HUES6 (cell line): ENCODE measurements around the gene CHCHD6.

Experiments used
- H3K27ac ChIP-seq: 2 replicates; pipeline ENCODE4 v1.7.0; 2013; ENCODE audit warnings: low read depth, mild to moderate bottlenecking, low read length, inconsistent platforms
- H3K27me3 ChIP-seq: 2 replicates; pipeline ENCODE4 v1.6.1; 2013; ENCODE audit warnings: low read length; ENCODE audit not compliant: control insufficient read depth, insufficient read depth
- H3K36me3 ChIP-seq: 2 replicates; pipeline ENCODE4 v1.6.1; 2013; ENCODE audit warnings: low read length; ENCODE audit not compliant: control insufficient read depth, insufficient read depth
- H3K4me1 ChIP-seq: 2 replicates; pipeline ENCODE4 v1.6.1; 2013; ENCODE audit warnings: low read length; ENCODE audit not compliant: control insufficient read depth, insufficient read depth
- H3K4me3 ChIP-seq: 2 replicates; pipeline ENCODE4 v1.5.1; 2013; ENCODE audit warnings: low read depth, low read length
- H3K9ac ChIP-seq: one replicate; pipeline ENCODE4 v1.6.1; 2013; ENCODE audit warnings: mild to moderate bottlenecking, low read length
- H3K9me3 ChIP-seq: 2 replicates; pipeline ENCODE4 v1.6.1; 2013; ENCODE audit warnings: low read depth, low read length; ENCODE audit not compliant: control insufficient read depth, insufficient read depth

The CHCHD6 gene

DNA sequence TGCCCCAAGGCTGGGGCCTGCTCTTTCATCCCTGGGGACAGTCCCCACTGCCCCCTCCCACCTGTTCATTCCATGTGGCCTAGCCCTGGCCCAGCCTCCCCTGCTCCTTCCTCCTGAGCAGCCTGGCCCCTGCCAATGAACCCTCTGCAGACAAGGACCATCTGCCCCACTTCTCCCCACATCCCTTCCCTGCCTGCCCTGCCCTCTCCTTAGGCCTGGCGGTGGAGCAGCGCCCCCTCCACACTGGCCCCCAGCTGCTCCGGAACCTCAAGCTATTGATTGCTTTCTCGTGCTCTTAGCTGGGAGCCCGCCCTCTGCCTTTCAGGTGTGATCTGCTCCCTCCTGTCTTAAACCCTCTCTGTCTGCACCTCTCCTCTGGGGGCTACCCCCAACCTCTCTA is 286.9 kb downstream of the CHCHD6 start:
- Histone ChIP-seq H3K36me3 (peaks cover 51% of the 10 kb centered on the region), H3K4me1 (no peaks in the 10 kb centered on the region; the same call in 1 of the 2 replicates), H3K9ac (no peak overlapping the region), H3K4me3 (no peak overlapping the region), H3K27ac (no peak overlapping the region), H3K9me3 (no peaks in the 10 kb centered on the region), H3K27me3 (no peaks in the 10 kb centered on the region)

DNA sequence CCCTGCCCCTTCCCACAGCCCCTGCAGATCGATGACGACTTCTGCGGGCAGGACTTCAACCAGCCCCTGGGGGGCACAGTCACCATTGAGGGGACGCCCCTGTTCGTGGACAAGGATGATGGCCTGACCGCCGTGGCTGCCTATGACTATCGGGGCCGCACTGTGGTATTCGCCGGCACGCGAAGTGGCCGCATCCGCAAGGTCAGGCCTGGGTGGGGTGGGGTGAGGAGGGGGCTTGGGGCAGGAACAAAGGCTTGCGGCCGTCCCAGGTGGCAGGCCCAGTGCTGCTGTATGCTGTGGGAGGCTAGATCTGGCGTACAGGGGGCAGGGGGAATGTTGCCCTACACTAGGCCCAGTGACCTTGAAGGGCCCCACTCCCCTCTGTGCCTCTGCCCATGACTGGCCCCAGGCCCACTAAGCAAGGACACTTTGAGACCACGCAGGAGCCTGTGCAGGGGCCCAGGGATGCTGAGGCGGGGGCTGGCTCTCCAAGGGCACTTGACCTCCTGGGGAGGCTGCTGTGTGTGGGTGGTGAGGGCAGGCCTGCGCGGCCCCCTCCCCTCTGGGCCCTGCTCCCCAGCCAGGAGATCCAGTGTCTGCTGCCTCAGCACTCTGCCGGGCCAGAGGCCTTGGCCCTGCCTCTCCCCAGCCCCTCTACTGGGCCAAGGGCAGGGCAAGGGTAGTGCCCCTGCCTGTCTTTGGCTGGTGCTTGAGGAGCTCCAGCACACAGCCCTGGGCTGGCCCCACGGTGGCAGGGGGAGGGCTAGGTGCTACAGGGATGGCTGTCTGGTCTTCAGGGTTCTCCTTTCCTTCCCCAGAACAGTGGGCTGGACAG is 287.5 kb downstream of the CHCHD6 start:
- Histone ChIP-seq H3K9ac (no peak overlapping the region), H3K9me3 (no peaks in the 10 kb centered on the region), H3K4me3 (no peak overlapping the region), H3K4me1 (no peaks in the 10 kb centered on the region), H3K36me3 (peaks cover 54% of the 10 kb centered on the region), H3K27ac (0 out of 2 replicates have a peak overlapping the region, but pooled peaks have one; percentile 38), H3K27me3 (no peaks in the 10 kb centered on the region)

GRCh38 chr3:126992216-126992615 is 288.2 kb downstream of the CHCHD6 start:
- peaks cover 56% of the 10 kb centered on the region for H3K36me3 ChIP-seq
- H3K9ac ChIP-seq, result no peak overlapping the region
- no peaks in the 10 kb centered on the region for H3K4me1 ChIP-seq
- no peaks in the 10 kb centered on the region for H3K27me3 ChIP-seq
- 0 out of 2 replicates have a peak overlapping the region, but pooled peaks have one; percentile 38 for H3K27ac ChIP-seq
- no peak overlapping the region for H3K4me3 ChIP-seq
- no peaks in the 10 kb centered on the region for H3K9me3 ChIP-seq

DNA sequence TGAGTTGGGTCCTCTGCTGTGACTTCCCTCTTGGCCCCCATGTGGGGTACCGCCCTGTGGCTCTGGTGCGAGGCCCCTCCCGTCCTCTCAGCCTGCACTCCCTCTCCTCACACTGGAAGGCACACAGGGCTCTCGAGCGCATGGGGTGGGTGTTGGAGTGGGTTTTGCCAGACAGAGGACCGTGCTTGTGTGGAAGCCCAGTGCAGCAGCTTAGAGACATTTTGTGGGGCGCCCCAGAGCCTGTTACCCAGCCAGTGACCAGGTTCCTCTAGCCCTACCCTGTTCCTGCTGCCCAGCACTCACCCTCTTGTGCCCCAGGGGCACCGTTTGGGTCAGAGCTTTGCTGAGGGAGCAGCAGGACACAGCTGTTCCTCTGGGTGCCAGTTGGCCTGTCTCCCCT is 288.7 kb downstream of the CHCHD6 start:
- Histone ChIP-seq H3K27me3 (no peaks in the 10 kb centered on the region), H3K9ac (no peak overlapping the region), H3K27ac (no peak overlapping the region), H3K9me3 (no peaks in the 10 kb centered on the region), H3K4me1 (no peaks in the 10 kb centered on the region), H3K36me3 (peaks cover 56% of the 10 kb centered on the region), H3K4me3 (no peak overlapping the region)

GRCh38 chr3:126993436-126993835 is 289.4 kb downstream of the CHCHD6 start:
- Histone ChIP-seq H3K27me3 (no peaks in the 10 kb centered on the region), H3K36me3 (peaks cover 55% of the 10 kb centered on the region), H3K4me3 (no peak overlapping the region), H3K9ac (no peak overlapping the region), H3K4me1 (peaks cover 1% of the 10 kb centered on the region; the same call in 1 of the 2 replicates), H3K9me3 (no peaks in the 10 kb centered on the region), H3K27ac (no peak overlapping the region)

GRCh38 chr3:126994661-126995245 is 290.7 kb downstream of the CHCHD6 start:
- H3K27ac ChIP-seq, result no peak overlapping the region
- no peaks in the 10 kb centered on the region for H3K27me3 ChIP-seq
- H3K36me3 ChIP-seq, result peaks cover 42% of the 10 kb centered on the region
- no peak overlapping the region for H3K9ac ChIP-seq
- H3K4me1 ChIP-seq, result peaks cover 8% of the 10 kb centered on the region
- H3K9me3 ChIP-seq, result no peaks in the 10 kb centered on the region
- H3K4me3 ChIP-seq, result no peak overlapping the region

DNA sequence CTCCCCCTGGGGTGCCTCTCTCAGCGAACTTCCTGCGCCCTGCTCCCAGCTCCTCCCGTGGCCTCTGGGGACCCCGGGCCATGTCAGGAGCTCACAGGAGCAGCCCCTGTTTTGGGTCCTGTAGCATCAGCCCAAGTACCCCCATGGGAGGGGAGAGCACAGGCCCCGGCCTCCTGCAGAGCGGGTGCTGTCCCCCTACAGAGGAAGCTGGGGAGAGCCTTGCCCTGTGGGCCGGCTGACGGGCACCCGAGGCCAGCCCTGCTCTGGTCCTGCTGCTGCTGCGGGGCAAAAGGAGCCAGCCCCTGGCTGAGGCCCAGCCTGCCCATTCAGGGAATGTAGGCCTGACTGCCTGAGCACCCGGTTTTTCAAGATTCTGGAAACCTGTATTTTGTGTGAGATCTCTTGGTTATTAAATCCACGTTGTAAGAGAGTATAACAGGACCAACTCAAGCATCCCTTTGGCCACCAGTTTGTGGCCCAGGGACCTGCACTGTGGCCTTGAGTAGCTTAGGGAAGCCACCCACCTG is 291.3 kb downstream of the CHCHD6 start:
- Histone ChIP-seq H3K27ac (no peak overlapping the region), H3K9ac (no peak overlapping the region), H3K9me3 (no peaks in the 10 kb centered on the region), H3K36me3 (peaks cover 36% of the 10 kb centered on the region), H3K27me3 (no peaks in the 10 kb centered on the region), H3K4me3 (no peak overlapping the region), H3K4me1 (peaks cover 8% of the 10 kb centered on the region)

- Histone ChIP-seq H3K27me3 (no peaks in the 10 kb centered on the region), H3K36me3 (peaks cover 29% of the 10 kb centered on the region), H3K4me1 (peaks cover 8% of the 10 kb centered on the region), H3K9me3 (no peaks in the 10 kb centered on the region), H3K9ac (no peak overlapping the region), H3K4me3 (no peak overlapping the region), H3K27ac (no peak overlapping the region; the same call in 1 of the 2 replicates)
Observed at GRCh38 chr3:126995926-126996512, 292.0 kb downstream of the CHCHD6 start.

- Histone ChIP-seq H3K4me3 (no peak overlapping the region), H3K27ac (no peak overlapping the region), H3K27me3 (no peaks in the 10 kb centered on the region), H3K4me1 (peaks cover 17% of the 10 kb centered on the region), H3K9ac (no peak overlapping the region), H3K9me3 (no peaks in the 10 kb centered on the region), H3K36me3 (peaks cover 20% of the 10 kb centered on the region)
Observed at GRCh38 chr3:126996905-126997304, 292.9 kb downstream of the CHCHD6 start.

DNA sequence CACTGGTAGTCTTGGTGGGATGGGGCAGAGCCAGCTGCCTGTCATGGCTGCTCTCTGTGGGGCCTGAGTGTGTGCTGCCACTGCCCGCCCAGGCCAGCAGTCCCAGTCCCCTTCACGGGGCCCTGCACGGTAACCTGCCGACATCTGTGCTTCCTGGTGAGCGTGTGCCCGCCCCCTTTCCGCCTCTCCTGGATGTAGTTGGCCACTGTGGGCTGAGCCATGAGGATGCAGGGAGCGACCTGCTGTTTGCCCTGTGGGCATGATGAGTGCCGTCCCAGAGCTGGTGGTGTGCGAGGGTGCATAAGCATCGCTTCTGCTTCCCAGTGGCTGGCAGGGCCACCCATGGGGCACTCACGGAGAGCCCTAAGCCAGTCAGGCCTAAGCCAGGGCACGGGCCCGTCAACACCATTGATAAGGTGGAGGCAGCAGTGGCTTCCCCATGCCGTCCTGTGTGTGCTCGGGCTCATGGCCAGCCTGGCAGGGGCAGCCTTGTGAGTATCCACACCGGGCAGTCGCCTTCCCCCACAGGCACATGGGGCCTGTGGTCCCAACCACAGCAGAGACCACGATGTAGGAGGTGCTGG is 293.5 kb downstream of the CHCHD6 start:
- Histone ChIP-seq H3K4me1 (peaks cover 23% of the 10 kb centered on the region), H3K27ac (no peak overlapping the region), H3K9me3 (no peaks in the 10 kb centered on the region), H3K36me3 (peaks cover 18% of the 10 kb centered on the region), H3K9ac (no peak overlapping the region), H3K27me3 (no peaks in the 10 kb centered on the region), H3K4me3 (no peak overlapping the region)
